GM19023 (cell line): ENCODE results near the gene MBLAC1.
A peak's percentile ranks its signal among the peaks of the same experiment; 100 is the strongest.
"Not testable (repeated sequence)": the region's sequence is repeated elsewhere in the genome, so short reads cannot be mapped to it uniquely, and the experiment has no call there.

Source experiments
- ATAC-seq: cut with Tn5 transposase; IDR thresholded peaks from one replicate; pipeline ENCODE4 v1.9.1; 2021; ENCODE audit warnings: mild to moderate bottlenecking, moderate library complexity; ENCODE audit not compliant: unreplicated experiment

MBLAC1 gene

DNA sequence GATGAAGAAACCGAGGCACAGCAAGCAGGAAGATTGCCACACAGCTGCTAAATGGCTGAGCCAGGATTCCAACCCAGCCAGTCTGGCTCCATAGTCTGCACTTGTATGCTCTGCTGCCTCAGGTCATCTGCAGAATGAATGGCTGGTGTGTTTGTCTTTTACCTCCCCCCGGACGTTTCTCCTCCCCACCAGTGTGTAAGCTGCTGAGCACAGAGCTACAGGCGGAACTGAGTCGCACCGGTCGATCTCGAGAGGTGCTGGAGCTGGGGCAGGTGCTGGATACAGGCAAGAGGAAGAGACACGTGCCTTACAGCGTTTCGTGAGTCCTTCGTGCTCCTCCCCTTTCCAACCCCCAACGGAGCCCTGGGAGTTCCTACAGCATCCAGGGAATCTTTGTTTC is 4.7 kb upstream of the MBLAC1 start:
- ATAC-seq, result no peak

DNA sequence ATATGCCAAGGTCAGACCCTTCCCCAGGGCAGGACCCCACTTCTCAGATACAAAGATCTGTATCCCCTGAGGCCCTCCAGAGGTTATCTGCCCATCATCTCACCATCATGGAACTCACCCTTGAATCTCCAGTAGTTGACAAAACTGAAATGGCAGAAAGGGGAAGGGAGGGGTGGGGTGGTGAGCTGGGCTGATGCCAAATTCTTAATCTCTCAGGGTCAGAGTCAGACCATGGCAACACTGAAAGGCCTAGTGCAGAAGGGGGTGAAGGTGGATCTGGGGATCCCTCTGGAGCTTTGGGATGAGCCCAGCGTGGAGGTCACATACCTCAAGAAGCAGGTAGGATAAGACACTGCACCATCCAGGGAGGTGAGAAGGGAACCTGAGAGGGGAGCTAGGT is 4.2 kb upstream of the MBLAC1 start:
- ATAC-seq, result no peak

DNA sequence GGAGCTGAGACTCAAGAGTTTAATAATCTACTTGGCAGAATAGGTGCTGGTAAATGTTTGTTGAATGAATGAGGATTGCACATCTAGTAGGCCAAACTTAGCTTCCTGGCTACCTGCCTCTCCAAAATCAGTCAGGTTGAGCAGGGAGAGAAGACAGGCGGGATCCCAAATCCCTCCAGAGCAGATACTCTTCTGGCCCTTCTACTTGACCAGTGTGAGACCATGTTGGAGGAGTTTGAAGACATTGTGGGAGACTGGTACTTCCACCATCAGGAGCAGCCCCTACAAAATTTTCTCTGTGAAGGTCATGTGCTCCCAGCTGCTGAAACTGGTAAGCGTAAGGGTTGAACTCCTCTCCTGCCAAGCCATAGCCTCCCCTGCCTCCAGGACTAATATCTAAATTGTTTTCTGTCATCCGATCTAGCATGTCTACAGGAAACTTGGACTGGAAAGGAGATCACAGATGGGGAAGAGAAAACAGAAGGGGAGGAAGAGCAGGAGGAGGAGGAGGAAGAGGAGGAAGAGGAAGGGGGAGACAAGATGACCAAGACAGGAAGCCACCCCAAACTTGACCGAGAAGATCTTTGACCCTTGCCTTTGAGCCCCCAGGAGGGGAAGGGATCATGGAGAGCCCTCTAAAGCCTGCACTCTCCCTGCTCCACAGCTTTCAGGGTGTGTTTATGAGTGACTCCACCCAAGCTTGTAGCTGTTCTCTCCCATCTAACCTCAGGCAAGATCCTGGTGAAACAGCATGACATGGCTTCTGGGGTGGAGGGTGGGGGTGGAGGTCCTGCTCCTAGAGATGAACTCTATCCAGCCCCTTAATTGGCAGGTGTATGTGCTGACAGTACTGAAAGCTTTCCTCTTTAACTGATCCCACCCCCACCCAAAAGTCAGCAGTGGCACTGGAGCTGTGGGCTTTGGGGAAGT is 2.2 kb upstream of the MBLAC1 start:
- no peak for ATAC-seq

DNA sequence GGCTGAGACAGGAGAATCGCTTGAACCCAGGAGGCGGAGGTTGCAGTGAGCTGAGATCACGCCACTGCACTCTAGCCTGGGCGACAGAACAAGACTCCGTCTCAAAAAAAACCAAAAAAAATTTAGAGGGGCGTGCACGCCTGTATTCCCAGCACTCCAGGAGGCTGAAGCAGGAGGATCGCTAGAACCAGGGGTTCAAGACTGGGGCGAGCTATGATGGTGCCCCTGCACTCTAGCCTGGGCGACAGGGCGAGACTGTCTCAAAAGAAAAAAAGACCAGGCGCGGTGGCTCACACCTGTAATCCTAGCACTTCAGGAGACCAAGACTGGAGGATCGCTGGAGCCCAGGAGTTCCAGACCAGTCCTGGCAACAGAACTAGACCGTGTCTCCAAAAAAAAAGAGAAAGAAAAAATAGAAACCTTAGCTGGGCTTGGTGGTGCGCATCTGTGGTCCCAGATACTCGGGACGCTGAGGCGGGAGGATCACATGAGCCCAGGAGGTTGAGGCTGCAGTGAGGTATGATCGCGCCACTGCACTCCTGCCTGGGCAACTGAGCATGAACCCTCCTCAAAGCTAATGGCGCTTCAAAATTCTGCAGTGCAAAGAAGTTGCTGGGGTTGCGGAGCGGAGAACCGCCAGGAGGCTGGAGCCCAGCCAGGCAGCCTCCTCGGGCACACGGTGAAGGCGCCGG is 382 bp upstream of the MBLAC1 start:
- peak; percentile 30 for ATAC-seq

DNA sequence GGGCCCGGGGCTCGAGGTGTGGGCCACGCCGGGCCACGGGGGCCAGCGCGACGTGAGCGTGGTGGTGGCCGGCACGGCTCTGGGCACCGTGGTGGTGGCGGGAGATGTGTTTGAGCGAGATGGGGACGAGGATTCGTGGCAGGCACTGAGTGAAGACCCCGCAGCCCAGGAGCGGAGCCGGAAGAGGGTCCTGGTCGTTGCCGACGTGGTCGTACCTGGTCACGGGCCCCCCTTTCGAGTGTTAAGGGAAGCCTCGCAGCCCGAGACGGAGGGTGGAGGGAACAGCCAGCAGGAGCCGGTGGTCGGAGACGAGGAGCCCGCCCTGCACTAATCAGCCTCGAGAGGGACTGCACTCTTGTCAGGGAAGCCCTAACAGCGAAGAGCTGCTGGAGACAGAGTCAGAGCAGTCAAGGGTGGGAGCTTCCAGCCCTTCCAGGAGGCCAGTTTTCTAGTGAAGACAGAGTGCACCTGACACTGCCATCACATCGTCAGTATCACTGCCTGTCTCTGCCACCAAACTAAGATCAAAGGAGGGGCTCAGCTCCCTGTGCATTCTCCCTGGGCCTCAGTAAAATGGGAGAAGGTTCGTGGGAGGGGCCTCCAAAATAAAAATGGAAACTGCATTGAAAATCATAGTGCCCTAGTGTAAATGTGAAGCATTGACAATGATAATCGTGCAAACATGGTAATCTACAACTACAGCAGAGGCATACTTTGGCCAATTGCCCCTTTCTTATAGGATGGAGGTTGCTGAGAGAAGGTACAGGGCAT is 1.3 kb downstream of the MBLAC1 start:
- no peak for ATAC-seq

DNA sequence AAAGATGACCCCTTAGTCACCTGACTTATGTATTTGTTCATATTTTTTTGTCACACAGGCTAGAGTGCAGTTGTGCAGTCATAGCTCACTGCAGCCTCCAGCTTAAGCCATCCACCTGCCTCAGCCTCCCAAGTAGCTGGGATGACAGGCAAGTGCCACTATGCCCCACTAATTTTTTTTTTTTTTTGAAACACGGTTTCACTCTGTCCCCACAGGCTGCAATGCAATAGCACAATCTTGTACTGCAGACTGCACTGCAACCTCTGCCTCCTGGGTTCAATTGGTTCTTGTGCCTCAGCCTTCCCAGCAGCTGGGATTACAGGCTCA is 1.8 kb downstream of the MBLAC1 start:
- ATAC-seq, result no peak

DNA sequence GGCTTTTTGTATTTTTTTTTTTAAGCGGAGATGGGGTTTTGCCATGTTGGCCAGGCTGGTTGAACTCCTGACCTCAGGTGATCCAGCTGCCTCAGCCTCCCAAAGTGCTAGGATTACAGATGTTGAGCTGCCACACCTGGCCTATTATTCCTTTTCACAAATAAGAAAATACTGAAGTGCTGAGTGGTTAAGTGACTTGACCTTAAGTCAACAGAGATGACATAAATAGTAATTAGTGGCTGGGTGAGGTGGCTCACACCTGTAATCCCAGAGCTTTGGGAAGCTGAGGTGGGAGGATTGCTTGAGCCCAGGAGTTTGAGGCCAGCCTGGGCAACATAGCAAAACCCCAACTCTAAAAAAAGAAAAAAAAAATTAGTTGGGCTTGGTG is 3.4 kb downstream of the MBLAC1 start:
- ATAC-seq, result not testable (repeated sequence)

DNA sequence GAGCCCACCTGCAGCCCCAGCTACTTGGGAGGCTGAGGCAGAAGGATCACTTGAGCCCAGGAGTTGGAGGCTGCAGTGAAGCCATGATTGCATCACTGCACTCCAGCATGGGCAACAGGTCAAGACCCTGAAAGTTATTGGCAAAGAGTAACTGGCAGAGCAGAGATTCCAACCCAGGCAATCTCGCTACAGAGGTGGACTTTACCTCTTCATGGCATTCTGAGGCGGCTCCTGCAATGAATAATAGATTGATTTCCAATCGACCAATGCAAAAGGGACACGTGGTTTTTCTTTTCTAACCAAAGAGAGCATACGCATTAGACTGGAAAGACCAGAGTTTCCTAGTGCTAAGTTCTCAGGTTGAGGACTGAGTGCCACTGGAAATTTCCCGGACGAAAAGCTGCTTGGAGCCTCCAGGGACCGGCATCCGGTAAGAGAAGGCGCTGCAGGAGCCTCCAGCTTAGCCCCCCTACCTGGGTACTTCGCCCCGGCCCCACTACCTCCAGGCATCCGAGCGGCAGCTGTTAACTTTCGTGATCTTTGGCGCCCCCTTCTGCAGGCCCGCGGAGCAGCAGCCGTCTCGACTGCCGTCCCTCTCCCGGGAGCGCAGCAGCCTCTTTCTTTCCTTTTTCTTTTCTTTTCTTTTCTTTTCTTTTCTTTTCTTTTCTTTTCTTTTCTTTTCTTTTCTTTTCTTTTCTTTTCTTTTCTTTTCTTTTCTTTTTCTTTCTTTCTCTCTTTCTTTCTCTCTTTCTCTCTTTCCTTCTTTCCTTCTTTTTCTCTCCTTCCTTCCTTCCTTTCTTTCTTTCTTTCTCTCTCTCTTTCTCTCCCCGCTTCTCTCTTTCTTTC is 4.1 kb downstream of the MBLAC1 start:
- ATAC-seq, result no peak

DNA sequence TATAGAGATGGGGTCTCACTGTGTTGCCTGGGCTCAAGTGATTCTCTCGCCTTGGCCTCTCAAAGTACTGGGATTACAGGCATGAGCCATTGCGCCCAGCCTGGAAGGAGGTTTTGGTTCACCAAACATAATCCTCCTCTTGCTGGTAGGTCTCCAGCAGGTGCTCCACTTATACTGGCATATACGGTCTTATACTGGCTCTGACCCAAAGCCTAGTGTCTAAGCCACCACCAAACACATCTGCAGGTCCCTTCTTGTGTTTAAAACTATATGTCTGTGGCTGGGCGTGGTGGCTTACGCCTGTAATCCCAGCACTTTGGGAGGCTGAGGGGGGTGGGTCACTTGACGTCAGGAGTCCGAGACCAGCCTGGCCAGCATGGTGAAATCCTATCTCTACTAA is 5.4 kb downstream of the MBLAC1 start:
- ATAC-seq, result no peak

DNA sequence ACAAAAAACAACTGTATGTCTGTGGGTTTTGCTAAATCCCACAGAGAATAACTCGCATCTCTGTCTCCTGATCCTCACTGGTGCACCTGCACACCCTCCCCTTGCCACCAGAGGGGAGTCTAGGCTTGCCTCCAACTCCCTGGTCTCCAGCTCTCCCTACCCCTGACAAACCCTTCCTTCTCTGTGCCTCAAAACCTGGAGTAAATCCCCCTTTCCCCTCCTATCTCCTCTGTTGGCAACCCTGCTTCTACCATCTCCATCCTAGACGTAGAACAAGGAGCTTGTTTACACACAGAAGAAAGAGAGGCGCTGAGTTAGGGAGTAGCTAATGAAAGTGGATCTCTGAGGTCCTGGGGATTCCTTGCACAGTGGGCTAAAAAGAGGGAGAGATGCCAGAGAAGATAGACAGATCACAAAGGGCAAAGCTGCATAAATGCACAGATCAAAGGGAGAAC is 6.0 kb downstream of the MBLAC1 start:
- no peak for ATAC-seq

DNA sequence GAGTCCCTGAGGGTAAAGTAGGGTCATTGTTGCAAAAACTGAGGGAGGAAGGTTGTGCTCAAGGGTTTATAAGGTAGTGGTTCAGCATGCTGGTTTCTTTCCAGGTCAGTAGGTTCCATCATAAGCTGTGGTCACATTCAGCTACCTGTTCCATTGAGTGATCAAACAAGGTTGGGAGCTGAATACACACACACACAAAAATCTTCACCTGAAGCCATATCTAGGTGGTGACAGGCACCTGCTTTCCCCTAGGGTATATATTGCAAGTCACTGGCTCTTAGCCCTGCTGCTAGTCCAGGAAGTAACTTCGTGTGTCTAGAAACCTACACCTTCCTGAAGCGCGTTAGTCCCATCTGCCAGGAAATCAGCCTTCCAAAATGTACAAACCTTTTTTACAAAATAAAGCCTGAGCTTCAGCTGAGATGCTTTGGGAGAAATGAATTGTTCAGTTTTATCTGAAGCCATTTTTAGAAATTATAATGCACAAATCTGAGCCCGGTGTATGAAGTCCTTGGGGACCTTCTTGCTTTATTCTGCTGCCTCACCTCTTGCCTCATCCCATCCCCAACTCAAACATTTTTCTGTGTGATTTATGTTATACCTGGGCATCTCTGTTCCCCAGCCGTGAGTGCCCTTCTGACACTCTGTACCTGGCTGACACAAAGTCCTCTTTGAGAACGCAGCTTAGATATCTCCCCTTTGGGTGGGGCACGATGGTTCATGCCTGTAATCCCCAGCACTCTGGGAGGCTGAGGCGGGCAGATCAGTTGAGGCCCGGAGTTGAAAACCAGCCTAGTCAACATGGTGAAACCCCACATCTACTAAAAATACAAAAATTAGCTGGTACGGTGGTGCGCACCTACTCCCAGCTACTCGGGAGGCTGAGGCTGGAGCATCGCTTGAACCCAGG is 11.3 kb downstream of the MBLAC1 start:
- ATAC-seq, result no peak

DNA sequence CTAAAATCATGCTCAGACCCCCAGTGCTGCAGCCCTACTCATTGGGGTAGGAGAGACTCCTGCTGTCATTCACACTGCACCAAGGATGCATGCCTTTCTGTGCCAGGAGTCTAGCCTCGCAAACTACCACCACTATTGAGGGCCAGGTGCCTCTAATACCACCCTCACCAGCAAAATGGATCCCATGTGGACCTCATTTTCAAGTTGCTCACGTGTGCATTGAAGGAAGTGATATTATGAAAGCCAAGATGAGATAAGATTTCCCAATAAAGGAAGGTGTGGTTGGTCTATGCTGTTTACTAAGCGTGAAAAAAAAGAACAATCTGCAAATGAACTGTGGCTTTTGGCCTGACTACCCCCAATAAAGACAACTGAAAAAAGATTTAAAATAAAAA is 14.8 kb downstream of the MBLAC1 start:
- no peak for ATAC-seq

DNA sequence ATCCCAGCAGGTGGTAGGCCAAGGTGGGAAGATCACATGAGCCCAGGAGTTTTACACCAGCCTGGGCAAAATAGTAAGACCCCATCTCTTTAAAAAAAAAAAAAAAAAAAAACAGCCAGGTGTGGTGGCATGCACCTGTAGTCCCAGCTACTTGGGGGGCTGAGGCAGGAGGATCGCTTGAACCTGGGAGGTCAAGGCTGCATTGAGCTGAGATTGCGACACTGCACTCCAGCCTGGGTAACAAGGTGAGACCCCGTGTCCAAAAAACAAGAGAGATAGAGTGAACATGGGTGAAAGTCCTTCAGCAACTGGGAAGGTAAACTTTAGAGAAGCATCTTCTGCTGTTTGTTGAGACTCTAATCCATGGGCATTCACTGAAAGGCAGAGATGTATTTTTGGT is 15.7 kb downstream of the MBLAC1 start:
- no peak for ATAC-seq

DNA sequence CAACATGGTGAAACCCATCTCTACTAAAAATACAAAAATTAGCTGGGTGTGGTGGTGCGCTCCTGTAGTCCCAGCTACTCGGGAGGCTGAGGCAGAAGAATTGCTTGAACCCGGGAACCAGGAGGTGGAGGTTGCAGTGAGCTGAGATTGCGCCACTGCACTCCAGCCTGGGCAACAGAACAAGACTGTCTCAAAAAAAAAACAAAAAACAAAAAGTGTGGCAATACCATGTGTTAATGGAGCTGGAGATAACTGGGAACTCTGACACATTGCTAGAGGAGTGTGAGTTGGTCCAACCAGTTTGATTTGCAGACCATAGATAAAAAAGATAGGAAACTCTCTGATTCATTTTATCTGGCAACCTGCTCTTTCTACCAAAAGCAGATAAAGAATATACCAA is 19.6 kb downstream of the MBLAC1 start:
- not testable (repeated sequence) for ATAC-seq

DNA sequence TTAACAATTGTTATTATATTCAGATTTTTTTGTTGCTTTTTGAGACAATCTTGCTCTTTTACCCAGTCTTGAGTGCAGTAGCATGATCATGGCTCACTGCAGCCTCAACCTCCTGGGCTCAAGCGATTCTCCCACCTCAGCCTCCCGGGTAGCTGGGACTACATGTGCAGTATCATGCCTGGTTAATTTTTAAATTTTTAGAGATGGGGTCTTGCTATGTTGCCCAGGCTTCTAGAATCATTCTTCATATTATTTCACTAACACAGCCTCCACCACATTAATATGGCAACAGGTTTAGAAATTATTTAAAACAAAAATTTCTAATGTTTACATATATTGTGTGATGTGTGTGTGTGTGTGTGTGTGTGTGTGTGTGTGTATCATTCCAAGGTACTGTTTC is 20.5 kb downstream of the MBLAC1 start:
- no peak for ATAC-seq

DNA sequence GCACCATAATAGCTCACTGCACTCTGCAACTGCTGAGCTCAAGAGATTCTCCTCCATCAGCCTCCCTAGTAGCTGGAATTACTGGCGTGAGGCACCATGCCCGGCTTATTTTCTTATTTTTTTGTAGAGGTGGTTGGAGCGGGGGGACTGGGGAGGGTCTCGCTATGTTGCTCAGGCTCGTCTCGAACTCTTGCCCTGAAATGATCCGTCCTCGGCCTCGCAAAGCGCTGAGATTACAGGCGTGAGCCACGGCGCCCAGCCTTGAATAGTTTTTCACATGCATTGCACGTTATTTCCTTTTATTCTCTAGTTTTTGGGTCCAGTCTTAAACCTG is 21.4 kb downstream of the MBLAC1 start:
- ATAC-seq, result no peak

DNA sequence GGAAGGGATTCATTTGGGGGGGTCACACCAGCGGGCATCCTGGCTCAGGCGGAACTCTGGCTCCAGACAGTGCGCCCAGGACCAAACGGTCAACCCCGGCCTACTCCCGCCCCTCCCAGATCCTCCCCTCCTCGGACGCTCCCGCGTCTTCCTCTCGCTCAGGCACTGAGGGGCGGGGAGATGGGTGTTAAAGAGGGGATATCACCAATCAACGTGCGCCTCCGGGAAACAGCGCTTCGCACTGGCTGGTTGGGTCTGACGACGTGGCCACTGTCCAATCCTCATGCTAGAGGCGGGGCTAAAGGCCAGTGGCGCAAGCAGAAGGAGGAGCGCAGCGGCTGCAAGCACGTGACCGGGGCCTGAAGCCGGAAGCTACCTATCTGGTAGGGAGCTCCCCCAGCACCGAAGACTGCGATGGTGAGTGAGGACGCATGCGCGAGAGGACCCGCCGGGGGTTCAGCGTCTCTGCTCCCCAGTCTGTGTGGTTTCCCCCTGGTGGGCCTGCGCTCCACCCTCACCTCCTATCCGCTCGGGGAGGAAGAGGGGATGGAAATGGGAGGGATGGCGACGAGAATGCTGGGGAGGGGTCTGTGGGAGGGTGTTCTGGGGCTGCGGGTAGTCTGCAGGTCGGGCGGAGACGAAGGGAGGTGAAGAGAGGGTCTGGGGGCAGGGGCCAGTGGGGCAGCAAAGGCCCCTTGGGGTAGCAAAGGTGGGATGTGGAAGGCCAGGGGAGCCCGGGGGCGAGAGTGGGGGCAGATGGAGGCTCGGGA is 22.0 kb downstream of the MBLAC1 start, which contains the start of gene LAMTOR4:
Gene LAMTOR4, plus strand, starts transcription at position 360 of the 770 bp plus-strand sequence. Its CDS starts 55 bp downstream, at position 415.
- peak; percentile 98 for ATAC-seq

DNA sequence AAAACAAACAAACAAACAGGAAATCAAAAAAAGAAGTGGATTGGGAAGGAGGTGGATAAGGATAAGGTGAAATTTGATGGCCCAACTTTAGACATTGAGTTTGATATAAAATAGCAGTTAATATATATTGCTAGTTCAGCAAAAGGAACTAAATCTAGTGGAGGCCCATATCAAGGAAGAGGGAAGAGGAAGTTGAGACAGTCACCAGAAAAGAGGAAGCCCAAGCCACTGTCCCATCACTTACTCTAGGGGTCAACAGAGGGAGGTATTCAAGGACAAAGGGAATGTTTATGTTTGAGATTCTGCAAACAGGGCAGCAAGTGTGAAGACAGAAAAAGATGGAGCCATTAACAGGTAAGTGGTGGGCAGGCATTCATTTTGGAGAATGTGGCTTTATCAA is 25.6 kb downstream of the MBLAC1 start:
- ATAC-seq, result no peak
